Endothelial cell of umbilical vein (primary cell): ENCODE measurements around the gene ARHGAP11B.
A peak's percentile ranks its signal among the peaks of the same experiment; 100 is the strongest.
"Not testable (repeated sequence)": the region's sequence is repeated elsewhere in the genome, so short reads cannot be mapped to it uniquely, and the experiment has no call there.

Experiments
- BruUV-seq: library from RNA; stranded (reverse); fragments of 400-500 nt; replicated peaks from 2 replicates; lab custom pipeline; 2021; lab: Mats Ljungman, UMichigan
- CTCF ChIA-PET: fragments of 300-600, 350-600 bp; sonication (Branson Sonifier 250); formaldehyde crosslinking; loops from one replicate; lab custom pipeline; 2021; ENCODE audit warnings: antibody characterized with exemption, inconsistent platforms; lab: Charles Lee
- POLR2A ChIA-PET: fragments of 300-600, 350-600 bp; sonication (Branson Sonifier 250); formaldehyde crosslinking; loops from one replicate; lab custom pipeline; 2021; ENCODE audit warnings: antibody characterized with exemption, inconsistent platforms; lab: Charles Lee
- DNase-seq: peaks from one replicate; pipeline ENCODE4 v3.0.0-alpha.2; 2011; ENCODE audit warnings: low read depth, low spot score
- FAIRE-seq: peaks from 2 replicates; lab custom pipeline; 2011; peaks lifted over from hg19 to GRCh38; lab: Jason Lieb, UNC
- H2AFZ ChIP-seq: 2 replicates; pipeline ENCODE4 v1.6.0; 2012; ENCODE audit warnings: low read depth, low read length, control low read depth, inconsistent platforms
- H3K27ac ChIP-seq: 2 replicates; pipeline ENCODE4 v1.5.1; 2011; ENCODE audit warnings: low read depth, mild to moderate bottlenecking, control low read depth, low read length, moderate library complexity; ENCODE audit not compliant: insufficient read depth
- H3K27me3 ChIP-seq, 2 experiments: 2 replicates each; pipeline versions ENCODE4 v1.6.0 to v1.6.1; 2011; ENCODE audit warnings: low read length in 2 of 2, mixed read lengths in 1 of 2; ENCODE audit not compliant: control insufficient read depth in 2 of 2, insufficient read depth in 2 of 2
- H3K36me3 ChIP-seq, 2 experiments: 2 replicates in 1 of 2; 3 replicates in 1 of 2; pipeline ENCODE4 v1.5.1; 2011; ENCODE audit warnings: low read length in 2 of 2, mild to moderate bottlenecking in 1 of 2, moderate library complexity in 1 of 2; ENCODE audit not compliant: control insufficient read depth in 2 of 2, insufficient read depth in 2 of 2; ENCODE audit errors: extremely low read depth in 1 of 2
- H3K4me1 ChIP-seq: 3 replicates; pipeline ENCODE4 v1.5.1; 2011; ENCODE audit warnings: mild to moderate bottlenecking, low read length; ENCODE audit not compliant: control insufficient read depth, insufficient read depth; ENCODE audit errors: extremely low read depth
- H3K4me2 ChIP-seq: 2 replicates; pipeline ENCODE4 v1.6.1; 2011; ENCODE audit warnings: low read length, control low read depth, mixed read lengths; ENCODE audit not compliant: insufficient read depth
- H3K4me3 ChIP-seq, 3 experiments: fragments of 200-600 bp in 1 of 3; sonication (generic), shearing (Covaris generic) in 1 of 3; replicated peaks in 1 of 3; 2 replicates each; pipeline ENCODE4 v1.5.1; 2011 to 2016; ENCODE audit warnings: control low read depth in 3 of 3, low read length in 3 of 3, mild to moderate bottlenecking in 2 of 3, inconsistent platforms in 1 of 3, low read depth in 1 of 3, moderate library complexity in 1 of 3; ENCODE audit not compliant: insufficient read depth in 1 of 3
- H3K79me2 ChIP-seq: 2 replicates; pipeline ENCODE4 v1.6.0; 2012; ENCODE audit warnings: low read length, inconsistent platforms; ENCODE audit not compliant: control insufficient read depth, insufficient read depth
- H3K9ac ChIP-seq: replicated peaks from 2 replicates; pipeline ENCODE3; 2011; ENCODE audit warnings: low read length, control low read depth; ENCODE audit not compliant: insufficient read depth; ENCODE audit errors: extremely low read depth
- H3K9me1 ChIP-seq: replicated peaks from 3 replicates; pipeline ENCODE4 v1.6.0; 2011; ENCODE audit warnings: mild to moderate bottlenecking, low read length; ENCODE audit not compliant: control insufficient read depth, insufficient read depth; ENCODE audit errors: extremely low read depth
- H3K9me3 ChIP-seq: replicated peaks from 2 replicates; pipeline ENCODE4 v1.5.1; 2012; ENCODE audit warnings: low read length, inconsistent platforms; ENCODE audit not compliant: control insufficient read depth, insufficient read depth
- H4K20me1 ChIP-seq: replicated peaks from 2 replicates; pipeline ENCODE3; 2011; ENCODE audit warnings: mild to moderate bottlenecking, low read length; ENCODE audit not compliant: control insufficient read depth, insufficient read depth; ENCODE audit errors: extremely low read depth
- EZH2 ChIP-seq: IDR thresholded peaks from 2 replicates; pipeline ENCODE4 v1.6.1; 2012; ENCODE audit warnings: borderline replicate concordance, low read depth, mild to moderate bottlenecking, moderate library complexity, low read length, inconsistent platforms; ENCODE audit not compliant: severe bottlenecking
- FOS ChIP-seq: IDR thresholded peaks from 2 replicates; pipeline ENCODE4 v1.6.1; 2011; ENCODE audit warnings: mild to moderate bottlenecking, low read length, moderate library complexity, borderline replicate concordance; ENCODE audit not compliant: insufficient read depth
- GATA2 ChIP-seq: IDR thresholded peaks from 2 replicates; pipeline ENCODE4 v1.7.0; 2011; ENCODE audit warnings: low read depth, mild to moderate bottlenecking, moderate library complexity, mixed read lengths, low read length; ENCODE audit not compliant: insufficient read length, insufficient read depth
- JUN ChIP-seq: IDR thresholded peaks from 2 replicates; pipeline ENCODE4 v1.6.1; 2011; ENCODE audit warnings: borderline replicate concordance, low read depth; ENCODE audit not compliant: insufficient read length, insufficient read depth
- MYC ChIP-seq: IDR thresholded peaks from one replicate; pipeline ENCODE4 v1.6.1; 2011; ENCODE audit warnings: mild to moderate bottlenecking, low read depth, low read length
- POLR2A ChIP-seq: IDR thresholded peaks from 2 replicates; pipeline ENCODE4 v1.6.1; 2012; ENCODE audit warnings: low read depth, mild to moderate bottlenecking, control low read depth, low read length
- POLR2AphosphoS5 ChIP-seq: IDR thresholded peaks from 2 replicates; pipeline ENCODE4 v1.6.1; 2012; ENCODE audit warnings: low read depth, mild to moderate bottlenecking, control low read depth, low read length, moderate library complexity; ENCODE audit not compliant: insufficient read depth
- dilution Hi-C: fragments of 300-500 bp; cut with MboI; formaldehyde crosslinking; loops from one replicate; pipeline ENCODE4 v1.15.0; 2019; ENCODE audit warnings: low sequenced_read_pairs; ENCODE audit not compliant: extremely low pct_ligation_motif_present
- intact Hi-C: fragments of 100-400 bp; cut with micrococcal nuclease; formaldehyde crosslinking; loops from one replicate; pipeline ENCODE4 v1.10.0; 2022
- TF ChIP-seq, protein P1 (sequence below): IDR thresholded peaks from 2 replicates; pipeline ENCODE4 v1.6.1; 2011; ENCODE audit not compliant: insufficient read depth, insufficient read length
- TF ChIP-seq, protein P2 (sequence below), 2 donors: IDR thresholded peaks; 1 replicate in 1 of 2; 2 replicates in 1 of 2; pipeline ENCODE4 v1.5.1; 2011; ENCODE audit warnings: low read length in 2 of 2, mild to moderate bottlenecking in 2 of 2, moderate library complexity in 2 of 2, control low read depth in 1 of 2, inconsistent platforms in 1 of 2, low read depth in 1 of 2; ENCODE audit not compliant: insufficient read depth in 1 of 2; ENCODE audit errors: extremely low read depth in 1 of 2

Gene ARHGAP11B

DNA sequence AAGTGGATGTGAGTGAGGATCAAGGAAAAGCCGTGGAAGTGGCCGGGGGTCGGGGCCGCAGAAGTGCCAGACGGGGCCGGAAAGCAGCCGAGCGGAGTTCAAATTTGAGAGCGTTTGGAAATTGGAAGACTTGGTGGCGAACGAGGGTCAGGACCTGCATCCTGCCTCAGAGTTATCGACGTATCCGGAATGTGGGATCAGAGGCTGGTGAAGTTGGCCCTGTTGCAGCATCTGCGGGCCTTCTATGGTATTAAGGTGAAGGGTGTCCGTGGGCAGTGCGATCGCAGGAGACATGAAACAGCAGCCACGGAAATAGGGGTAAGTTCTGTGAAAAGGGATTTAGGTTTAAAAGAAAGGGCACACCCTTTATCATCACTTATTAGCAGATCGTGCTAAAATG lies 704 bp downstream of the ARHGAP11B start:
- POLR2A ChIA-PET, H3K36me3 ChIP-seq, BruUV-seq, H3K4me1 ChIP-seq, H3K9me3 ChIP-seq, CTCF ChIA-PET, H3K27me3 ChIP-seq, dilution Hi-C loops, intact Hi-C loops, H4K20me1 ChIP-seq, H3K9me1 ChIP-seq: not testable (repeated sequence)
- Histone ChIP-seq H3K9ac (peak overlapping the region; percentile 31), H3K79me2 (peaks cover 49% of the 10 kb centered on the region), H2AFZ (peak overlapping the region; percentile 62), H3K4me2 (peak overlapping the region; percentile 81), H3K4me3 (peak overlapping the region; percentile 56 to 85 (median 77)), H3K27ac (peak overlapping the region; percentile 99)
- FAIRE-seq (peak; percentile 56), DNase-seq (peak; percentile 5)

DNA sequence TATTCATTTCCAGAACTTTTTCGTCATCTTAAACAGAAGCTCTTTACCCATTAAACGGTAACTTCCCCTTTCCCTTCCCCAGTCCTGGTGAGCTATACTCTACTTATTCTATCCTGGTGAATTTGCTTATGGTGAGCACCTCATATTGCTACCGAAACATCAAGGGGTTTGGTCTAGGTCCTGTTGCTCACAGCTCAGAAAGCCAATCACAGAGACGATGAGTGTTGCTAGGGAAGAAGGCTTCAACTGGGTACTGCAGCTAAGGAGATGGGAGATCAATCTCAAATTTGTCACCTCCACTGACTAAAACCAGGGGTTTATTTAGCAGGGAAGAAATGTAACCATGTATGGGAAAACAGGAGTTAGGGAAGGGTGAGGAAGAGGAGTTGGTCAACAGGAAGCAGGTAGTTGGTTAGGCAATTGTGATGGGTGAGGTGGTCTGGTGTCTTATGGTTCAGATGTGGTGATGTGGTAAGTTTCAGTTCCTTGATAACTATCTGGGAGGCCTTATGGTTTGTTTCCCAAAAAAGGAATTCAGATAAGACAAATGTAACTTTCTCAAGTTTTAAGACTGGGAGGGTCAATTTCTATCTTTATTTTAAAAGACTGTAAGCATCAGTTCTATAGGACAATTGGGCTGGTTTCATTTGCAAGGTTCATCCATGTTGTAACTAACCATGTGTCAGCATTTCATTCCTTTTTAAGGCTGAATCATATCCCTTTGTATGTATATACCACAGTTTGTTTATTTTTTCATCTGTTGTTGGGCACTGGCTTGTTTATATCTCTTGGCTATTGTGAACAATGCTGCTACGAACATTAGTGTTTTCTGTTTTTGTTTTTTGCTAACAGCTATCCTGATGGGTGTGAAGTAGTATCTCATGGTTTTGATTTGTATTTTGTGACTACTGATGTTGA lies 24.3 kb downstream of the ARHGAP11B start:
- intact Hi-C loops, result no loop called here
- no peaks in the 10 kb centered on the region for H3K9me1 ChIP-seq
- DNase-seq (peak; percentile 23), FAIRE-seq (no peak)
- dilution Hi-C loops, result no loop called here
- CTCF ChIA-PET, result no interaction called here
- H4K20me1 ChIP-seq, result no peaks in the 10 kb centered on the region
- no peak overlapping the region for H3K9ac ChIP-seq
- peak overlapping the region; percentile 7 for H3K27ac ChIP-seq
- peaks cover 56% of the 10 kb centered on the region for H3K79me2 ChIP-seq
- TF ChIP-seq EZH2, result no peak
- no peak for TF ChIP-seq POLR2A
- no peak for TF ChIP-seq POLR2AphosphoS5
- no peak for TF ChIP-seq MYC
- TF ChIP-seq, protein P1, sequence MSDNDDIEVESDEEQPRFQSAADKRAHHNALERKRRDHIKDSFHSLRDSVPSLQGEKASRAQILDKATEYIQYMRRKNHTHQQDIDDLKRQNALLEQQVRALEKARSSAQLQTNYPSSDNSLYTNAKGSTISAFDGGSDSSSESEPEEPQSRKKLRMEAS, result no peak
- no peak for TF ChIP-seq GATA2
- TF ChIP-seq JUN, result no peak
- TF ChIP-seq, protein P2, sequence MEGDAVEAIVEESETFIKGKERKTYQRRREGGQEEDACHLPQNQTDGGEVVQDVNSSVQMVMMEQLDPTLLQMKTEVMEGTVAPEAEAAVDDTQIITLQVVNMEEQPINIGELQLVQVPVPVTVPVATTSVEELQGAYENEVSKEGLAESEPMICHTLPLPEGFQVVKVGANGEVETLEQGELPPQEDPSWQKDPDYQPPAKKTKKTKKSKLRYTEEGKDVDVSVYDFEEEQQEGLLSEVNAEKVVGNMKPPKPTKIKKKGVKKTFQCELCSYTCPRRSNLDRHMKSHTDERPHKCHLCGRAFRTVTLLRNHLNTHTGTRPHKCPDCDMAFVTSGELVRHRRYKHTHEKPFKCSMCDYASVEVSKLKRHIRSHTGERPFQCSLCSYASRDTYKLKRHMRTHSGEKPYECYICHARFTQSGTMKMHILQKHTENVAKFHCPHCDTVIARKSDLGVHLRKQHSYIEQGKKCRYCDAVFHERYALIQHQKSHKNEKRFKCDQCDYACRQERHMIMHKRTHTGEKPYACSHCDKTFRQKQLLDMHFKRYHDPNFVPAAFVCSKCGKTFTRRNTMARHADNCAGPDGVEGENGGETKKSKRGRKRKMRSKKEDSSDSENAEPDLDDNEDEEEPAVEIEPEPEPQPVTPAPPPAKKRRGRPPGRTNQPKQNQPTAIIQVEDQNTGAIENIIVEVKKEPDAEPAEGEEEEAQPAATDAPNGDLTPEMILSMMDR (IDR thresholded peaks at IDR 0.05; ENCODE audit: extremely low read depth in 1 of 2, insufficient read depth in 1 of 2, low read depth in 1 of 2, low read length in 2 of 2), result no peak
- TF ChIP-seq FOS, result no peak
- no peaks in the 10 kb centered on the region for H3K27me3 ChIP-seq
- peak overlapping the region; percentile 35 for H2AFZ ChIP-seq
- no peaks in the 10 kb centered on the region for H3K9me3 ChIP-seq
- H3K36me3 ChIP-seq, result peaks cover 0 to 6% of the 10 kb centered on the region in 2 experiments
- POLR2A ChIA-PET, result no interaction called here
- no peak overlapping the region for H3K4me2 ChIP-seq
- no TSS peak for BruUV-seq
- H3K4me3 ChIP-seq, result no peak overlapping the region
- H3K4me1 ChIP-seq, result no peaks in the 10 kb centered on the region
